Breast epithelium (tissue), 3 donors: Measurements from ENCODE around the gene GALK1.

Experiments used
- POLR2A ChIP-seq: fragments of 450-650 bp; IDR thresholded peaks from one replicate; pipeline ENCODE4 v1.6.1; 2016; ENCODE audit warnings: antibody characterized with exemption, mild to moderate bottlenecking, moderate library complexity
- POLR2AphosphoS5 ChIP-seq, 3 donors: sonication (generic); formaldehyde crosslinking; IDR thresholded peaks; one replicate each; pipeline ENCODE4 v1.6.1; 2017; ENCODE audit warnings: antibody characterized with exemption in 3 of 3
- TF ChIP-seq, protein P1 (sequence below), 3 donors: fragments of 450-650 bp; IDR thresholded peaks; one replicate each; pipeline ENCODE4 v1.5.1; 2016 to 2017; ENCODE audit warnings: antibody characterized with exemption in 3 of 3, mild to moderate bottlenecking in 3 of 3, moderate library complexity in 3 of 3

DNA sequence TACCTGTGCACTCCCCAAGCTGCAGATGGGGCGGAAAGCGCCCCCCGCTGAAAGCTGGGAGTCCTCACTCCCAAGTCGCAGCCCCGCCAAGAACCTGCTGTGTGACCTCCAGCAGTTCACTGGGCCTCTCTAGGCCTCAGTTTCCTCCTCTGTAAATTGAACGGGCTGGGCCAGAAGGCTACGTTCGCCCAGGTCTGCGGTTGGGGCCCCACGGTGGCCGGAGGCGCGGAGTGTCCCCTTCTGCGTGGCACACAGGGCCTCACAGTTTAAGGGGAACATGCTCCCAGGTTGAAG lies 628 bp downstream of the GALK1 start:
- TF ChIP-seq, protein P1, sequence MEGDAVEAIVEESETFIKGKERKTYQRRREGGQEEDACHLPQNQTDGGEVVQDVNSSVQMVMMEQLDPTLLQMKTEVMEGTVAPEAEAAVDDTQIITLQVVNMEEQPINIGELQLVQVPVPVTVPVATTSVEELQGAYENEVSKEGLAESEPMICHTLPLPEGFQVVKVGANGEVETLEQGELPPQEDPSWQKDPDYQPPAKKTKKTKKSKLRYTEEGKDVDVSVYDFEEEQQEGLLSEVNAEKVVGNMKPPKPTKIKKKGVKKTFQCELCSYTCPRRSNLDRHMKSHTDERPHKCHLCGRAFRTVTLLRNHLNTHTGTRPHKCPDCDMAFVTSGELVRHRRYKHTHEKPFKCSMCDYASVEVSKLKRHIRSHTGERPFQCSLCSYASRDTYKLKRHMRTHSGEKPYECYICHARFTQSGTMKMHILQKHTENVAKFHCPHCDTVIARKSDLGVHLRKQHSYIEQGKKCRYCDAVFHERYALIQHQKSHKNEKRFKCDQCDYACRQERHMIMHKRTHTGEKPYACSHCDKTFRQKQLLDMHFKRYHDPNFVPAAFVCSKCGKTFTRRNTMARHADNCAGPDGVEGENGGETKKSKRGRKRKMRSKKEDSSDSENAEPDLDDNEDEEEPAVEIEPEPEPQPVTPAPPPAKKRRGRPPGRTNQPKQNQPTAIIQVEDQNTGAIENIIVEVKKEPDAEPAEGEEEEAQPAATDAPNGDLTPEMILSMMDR (IDR thresholded peaks at IDR 0.05): no peak
- TF ChIP-seq POLR2AphosphoS5 (IDR thresholded peaks at IDR 0.05) (no peak), POLR2A (no peak)
